ENCODE data around the gene NTNG2.
A peak's percentile ranks its signal among the peaks of the same experiment; 100 is the strongest.

NTNG2 gene

GRCh38 chr9:132147331-132147730, 14.5 kb upstream of the NTNG2 start:
- DNase-seq (ENCODE audit: low read depth in 2 of 2) = no peak

GRCh38 chr9:132147839-132148238, 14.0 kb upstream of the NTNG2 start:
- no peak for DNase-seq (ENCODE audit: low read depth in 2 of 2)

GRCh38 chr9:132150256-132150655, 11.6 kb upstream of the NTNG2 start:
- no peak for DNase-seq (ENCODE audit: low read depth in 2 of 2)

GRCh38 chr9:132151118-132151517, 10.7 kb upstream of the NTNG2 start:
- no peak for DNase-seq (ENCODE audit: low read depth in 2 of 2)

- no peak for DNase-seq (ENCODE audit: low read depth in 2 of 2)
These were observed 9.6 kb upstream of the NTNG2 start for GRCh38 chr9:132152231-132152630.

GRCh38 chr9:132154863-132155567, 6.8 kb upstream of the NTNG2 start:
- no peak for DNase-seq (ENCODE audit: low read depth in 2 of 2)

GRCh38 chr9:132155568-132155895, 6.3 kb upstream of the NTNG2 start:
- DNase-seq (ENCODE audit: low read depth in 2 of 2) = no peak

- DNase-seq (ENCODE audit: low read depth in 2 of 2) = no peak
These were observed 5.6 kb upstream of the NTNG2 start for GRCh38 chr9:132156262-132156661.

- DNase-seq (ENCODE audit: low read depth in 2 of 2) = no peak
These were observed 4.3 kb upstream of the NTNG2 start for GRCh38 chr9:132157347-132158116.

- peak; percentile 42 to 45 for DNase-seq (ENCODE audit: low read depth in 2 of 2)
These were observed 786 bp upstream of the NTNG2 start for GRCh38 chr9:132160802-132161742.

GRCh38 chr9:132162764-132163456, 1.1 kb downstream of the NTNG2 start:
- DNase-seq (ENCODE audit: low read depth in 2 of 2) = no peak

GRCh38 chr9:132163457-132163875, 1.6 kb downstream of the NTNG2 start:
- DNase-seq (ENCODE audit: low read depth in 2 of 2) = no peak

- DNase-seq (ENCODE audit: low read depth in 2 of 2) = no peak
These were observed 2.2 kb downstream of the NTNG2 start for GRCh38 chr9:132163876-132164603.

- DNase-seq (ENCODE audit: low read depth in 2 of 2) = no peak
These were observed 2.9 kb downstream of the NTNG2 start for GRCh38 chr9:132164604-132165362.

GRCh38 chr9:132166599-132166998, 4.7 kb downstream of the NTNG2 start:
- DNase-seq (ENCODE audit: low read depth in 2 of 2) = no peak

GRCh38 chr9:132167192-132167591, 5.3 kb downstream of the NTNG2 start:
- no peak for DNase-seq (ENCODE audit: low read depth in 2 of 2)

GRCh38 chr9:132168347-132168746, 6.5 kb downstream of the NTNG2 start:
- no peak for DNase-seq (ENCODE audit: low read depth in 2 of 2)

GRCh38 chr9:132168851-132169250, 7.0 kb downstream of the NTNG2 start:
- no peak for DNase-seq (ENCODE audit: low read depth in 2 of 2)

- peak; percentile 19 to 24 for DNase-seq (ENCODE audit: low read depth in 2 of 2)
These were observed 8.0 kb downstream of the NTNG2 start for GRCh38 chr9:132169672-132170392.

GRCh38 chr9:132171702-132172101, 9.8 kb downstream of the NTNG2 start:
- DNase-seq (ENCODE audit: low read depth in 2 of 2) = no peak
